GM21576 (cell line): Measurements from ENCODE around the gene DAB2IP.
"Not testable (repeated sequence)": the region's sequence is repeated elsewhere in the genome, so short reads cannot be mapped to it uniquely, and the experiment has no call there.

Source experiments
- ATAC-seq: cut with Tn5 transposase; IDR thresholded peaks from one replicate; pipeline ENCODE4 v1.9.1; 2021; ENCODE audit warnings: mild to moderate bottlenecking, moderate library complexity; ENCODE audit not compliant: unreplicated experiment

DAB2IP gene

GRCh38 chr9:121651295-121652020 lies at the start of gene DAB2IP:
DAB2IP (plus strand) TSS chr9:121651634; CDS start chr9:121651776, 142 bp downstream.
- no peak for ATAC-seq

- no peak for ATAC-seq
Measured at GRCh38 chr9:121603028-121603427, 48.4 kb upstream of the DAB2IP start.

- ATAC-seq, result no peak
Measured at GRCh38 chr9:121604242-121604641, 47.2 kb upstream of the DAB2IP start.

GRCh38 chr9:121604654-121605053 lies 46.8 kb upstream of the DAB2IP start:
- no peak for ATAC-seq

GRCh38 chr9:121607434-121608167 lies 43.8 kb upstream of the DAB2IP start:
- ATAC-seq, result no peak

- ATAC-seq, result no peak
Measured at GRCh38 chr9:121608168-121608853, 43.1 kb upstream of the DAB2IP start.

- ATAC-seq, result no peak
Measured at GRCh38 chr9:121609822-121610637, 41.4 kb upstream of the DAB2IP start.

- ATAC-seq, result no peak
Measured at GRCh38 chr9:121610638-121610953, 40.8 kb upstream of the DAB2IP start.

- ATAC-seq, result no peak
Measured at GRCh38 chr9:121612511-121612998, 38.9 kb upstream of the DAB2IP start.

GRCh38 chr9:121613009-121613752 lies 38.3 kb upstream of the DAB2IP start:
- ATAC-seq, result no peak

GRCh38 chr9:121616123-121616755 lies 35.2 kb upstream of the DAB2IP start:
- no peak for ATAC-seq

- no peak for ATAC-seq
Measured at GRCh38 chr9:121618504-121618903, 32.9 kb upstream of the DAB2IP start.

- ATAC-seq, result not testable (repeated sequence)
Measured at GRCh38 chr9:121618910-121619309, 32.5 kb upstream of the DAB2IP start.

- ATAC-seq, result no peak
Measured at GRCh38 chr9:121619545-121620324, 31.7 kb upstream of the DAB2IP start.

- ATAC-seq, result no peak
Measured at GRCh38 chr9:121620325-121620673, 31.1 kb upstream of the DAB2IP start.

GRCh38 chr9:121620777-121621449 lies 30.5 kb upstream of the DAB2IP start:
- no peak for ATAC-seq

- ATAC-seq, result no peak
Measured at GRCh38 chr9:121622387-121623203, 28.8 kb upstream of the DAB2IP start.

GRCh38 chr9:121623430-121623829 lies 28.0 kb upstream of the DAB2IP start:
- not testable (repeated sequence) for ATAC-seq
